ENCODE data around the gene CNN2.

Gene CNN2
- 51.8 to 141 (median 92.1) reads per million in 17 experiments for total RNA-seq

- DNase-seq: peak; percentile 80 to 95 (median 88)
These were observed at the start of gene CNN2 for GRCh38 chr19:1025960-1026782. Gene CNN2, plus strand, starts transcription at chr19:1026608. Its CDS starts 54 bp downstream, at chr19:1026662.

GRCh38 chr19:977058-977464, 49.3 kb upstream of the CNN2 start:
- DNase-seq: no peak

GRCh38 chr19:979318-979741, 47.1 kb upstream of the CNN2 start:
- DNase-seq: no peak

- peak; percentile 31 to 63 (median 41) for DNase-seq
These were observed 46.0 kb upstream of the CNN2 start for GRCh38 chr19:980133-980998.

GRCh38 chr19:982567-983170, 43.7 kb upstream of the CNN2 start:
- DNase-seq: peak; percentile 76 to 92 (median 88)

- peak; percentile 94 to 98 (median 96) for DNase-seq
These were observed 42.0 kb upstream of the CNN2 start, which contains the start of gene WDR18 for GRCh38 chr19:984165-984967. Gene WDR18, plus strand, starts transcription at chr19:984345. Its CDS starts 9 bp downstream, at chr19:984354.

- DNase-seq: no peak
These were observed 40.3 kb upstream of the CNN2 start for GRCh38 chr19:986083-986482.

- DNase-seq: no peak
These were observed 38.3 kb upstream of the CNN2 start for GRCh38 chr19:988081-988480.

- DNase-seq: no peak
These were observed 37.9 kb upstream of the CNN2 start for GRCh38 chr19:988510-988909.

- DNase-seq: no peak
These were observed 36.9 kb upstream of the CNN2 start for GRCh38 chr19:989381-990081.

- DNase-seq: no peak
These were observed 36.3 kb upstream of the CNN2 start for GRCh38 chr19:990119-990571.

- DNase-seq: no peak
These were observed 35.7 kb upstream of the CNN2 start for GRCh38 chr19:990746-991145.

- peak; percentile 10 to 65 (median 32) for DNase-seq
These were observed 35.1 kb upstream of the CNN2 start for GRCh38 chr19:991174-991931.

- DNase-seq: no peak
These were observed 34.3 kb upstream of the CNN2 start for GRCh38 chr19:991932-992669.

- DNase-seq: no peak
These were observed 33.7 kb upstream of the CNN2 start for GRCh38 chr19:992670-993055.

- no peak for DNase-seq
These were observed 33.0 kb upstream of the CNN2 start for GRCh38 chr19:993361-993830.

GRCh38 chr19:993831-994393, 32.5 kb upstream of the CNN2 start:
- no peak for DNase-seq

- DNase-seq: no peak
These were observed 31.9 kb upstream of the CNN2 start for GRCh38 chr19:994516-994915.

All from suppressor macrophage (primary cell).